GM19452 (cell line): ENCODE data around the gene B3GAT1.

Experiments used
- ATAC-seq: cut with Tn5 transposase; IDR thresholded peaks from one replicate; pipeline ENCODE4 v1.9.1; 2021; ENCODE audit not compliant: unreplicated experiment

The B3GAT1 gene

DNA sequence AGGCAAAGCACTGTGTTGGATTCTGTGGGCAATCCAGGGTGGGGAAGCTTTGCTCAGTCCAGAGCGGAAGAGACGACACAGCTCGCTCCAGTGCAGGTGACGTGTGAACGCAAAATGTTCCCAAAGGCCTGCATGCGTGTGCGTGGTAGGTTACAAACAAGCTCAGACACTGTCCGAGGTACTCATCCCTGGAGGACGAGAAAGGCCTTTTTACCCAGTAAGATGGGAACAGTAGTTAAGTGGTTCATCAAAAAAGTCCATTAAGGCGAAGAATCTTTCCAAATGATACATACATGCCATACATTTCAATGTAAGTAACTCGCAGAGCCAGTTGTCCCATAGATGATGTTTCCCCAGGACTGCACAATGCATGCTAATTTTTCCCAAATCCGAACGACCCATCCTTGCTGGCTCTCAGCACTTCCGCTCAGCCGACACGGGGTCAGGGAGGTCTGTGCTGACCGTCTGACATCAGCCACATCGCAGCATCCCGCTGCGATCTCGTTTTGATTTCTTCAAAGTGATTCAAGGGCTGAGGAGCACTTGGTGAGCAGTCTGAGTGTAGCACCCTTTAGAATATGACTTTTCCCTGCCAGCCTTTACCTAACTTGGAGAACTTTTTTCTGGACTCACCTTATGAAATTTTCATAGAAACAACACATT, 19.0 kb downstream of the B3GAT1 start:
- ATAC-seq = no peak

DNA sequence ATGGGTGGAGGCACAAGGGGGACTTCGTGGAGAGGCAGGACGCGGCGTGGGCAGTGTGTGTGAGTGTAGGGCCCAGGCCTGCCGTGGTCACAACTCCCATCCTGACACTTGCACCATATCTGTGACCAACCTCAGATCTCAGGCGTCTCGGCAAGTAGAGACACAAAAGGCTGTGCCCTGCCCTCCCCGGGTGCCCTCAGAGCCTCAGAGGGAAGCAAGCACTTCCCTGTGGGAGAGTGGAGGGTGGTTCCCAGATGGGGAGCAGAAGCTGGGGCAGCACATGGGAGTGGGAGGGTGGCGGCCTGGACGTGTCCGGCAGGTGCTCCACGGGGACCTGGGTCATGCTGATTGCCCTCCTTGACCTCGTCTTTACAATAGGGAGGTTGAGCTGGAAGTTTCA, 20.4 kb downstream of the B3GAT1 start:
- ATAC-seq = no peak

DNA sequence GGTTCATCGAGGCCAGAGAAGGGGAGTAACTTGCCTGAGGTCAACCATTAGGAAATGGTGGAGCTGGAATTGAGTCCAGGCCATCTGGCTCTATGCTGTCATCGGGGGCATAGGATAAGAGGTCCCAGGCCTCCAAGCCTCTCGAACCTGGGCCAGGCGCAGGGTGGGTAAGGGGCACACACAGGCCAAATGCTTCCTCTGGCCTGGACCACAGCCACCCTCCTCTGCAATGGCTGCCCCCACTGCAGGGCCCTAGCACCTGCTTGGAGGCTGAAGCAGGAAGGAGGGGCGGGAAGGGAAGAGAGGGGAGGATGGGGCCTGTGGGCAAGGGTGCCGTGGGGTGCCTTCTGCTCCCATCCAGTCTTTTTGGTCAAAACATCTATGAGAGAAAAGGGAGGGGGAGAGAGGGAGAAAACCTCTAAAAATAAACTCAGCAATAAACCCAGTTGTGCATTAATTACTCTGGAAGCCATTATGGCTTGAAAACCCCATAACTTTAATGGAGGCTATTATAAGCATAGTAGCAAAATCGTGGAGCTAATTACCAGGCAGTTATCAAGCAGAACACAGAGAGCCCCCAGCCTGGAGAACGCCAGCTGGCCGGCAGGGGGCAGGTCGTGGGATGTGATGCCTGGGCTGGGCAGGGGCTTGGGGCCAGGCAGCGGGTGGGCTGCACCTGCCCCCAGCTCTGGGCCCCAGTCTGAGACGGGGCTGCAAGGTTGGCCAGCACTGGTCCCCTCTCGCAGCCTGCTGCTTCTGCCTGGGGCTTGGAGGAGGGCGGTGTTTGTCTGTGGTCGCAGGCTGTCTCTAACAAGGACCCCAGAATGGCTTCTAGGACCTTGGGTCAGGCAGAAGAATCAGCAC, 21.1 kb downstream of the B3GAT1 start:
- ATAC-seq = no peak

DNA sequence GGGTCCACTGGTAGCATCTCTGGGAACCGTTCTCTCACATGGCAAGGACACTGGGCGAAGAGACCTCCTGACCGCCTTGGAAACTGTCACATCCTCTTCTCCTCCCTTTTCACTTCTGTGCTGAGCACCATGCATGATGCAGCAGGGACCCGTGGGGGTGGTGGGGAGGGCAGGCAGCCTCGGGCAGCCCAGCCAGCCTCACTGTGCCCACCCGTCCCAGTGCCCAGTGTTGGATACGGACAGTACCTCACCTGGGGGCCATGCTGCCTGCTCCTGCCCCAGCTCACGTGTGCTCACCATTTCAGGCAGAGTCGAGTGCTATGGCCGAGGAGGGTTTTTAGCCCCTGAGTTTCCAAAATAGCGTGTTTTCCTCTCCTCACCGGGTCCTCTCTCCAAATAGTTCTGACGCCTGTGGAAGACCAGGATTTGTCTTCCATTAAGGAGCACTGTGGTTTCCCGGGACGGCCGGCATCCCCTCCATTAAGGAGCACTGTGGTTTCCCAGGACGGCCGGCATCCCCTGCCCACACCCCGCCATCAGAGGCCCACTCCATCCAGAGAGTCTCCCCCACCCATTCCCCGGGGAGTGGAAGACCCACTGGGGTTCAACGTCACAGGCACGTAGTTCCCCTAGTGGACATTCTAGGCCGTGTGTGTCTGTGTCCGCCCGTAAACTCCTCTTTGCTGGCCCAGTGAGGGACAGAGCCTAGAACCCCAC, 22.4 kb downstream of the B3GAT1 start:
- ATAC-seq = no peak

DNA sequence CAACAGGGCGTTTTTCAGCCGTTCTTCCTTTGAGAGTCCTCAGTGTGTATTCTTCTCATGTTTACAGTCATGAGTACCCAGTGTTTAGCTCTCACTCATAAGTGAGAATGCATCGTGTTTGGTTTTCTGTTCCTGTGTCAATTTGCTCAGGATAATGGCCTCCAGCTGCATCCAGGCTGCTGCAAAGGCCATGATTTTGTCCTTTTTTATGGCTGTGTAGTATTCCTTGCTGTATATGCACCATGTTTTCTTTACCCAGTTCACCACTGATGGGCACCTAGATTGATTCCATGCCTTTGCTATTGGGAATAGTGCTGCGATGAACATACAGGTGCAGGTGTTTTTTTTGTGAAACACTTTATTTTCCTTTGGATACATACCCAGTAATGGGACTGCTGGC, 23.5 kb downstream of the B3GAT1 start:
- ATAC-seq = no peak

DNA sequence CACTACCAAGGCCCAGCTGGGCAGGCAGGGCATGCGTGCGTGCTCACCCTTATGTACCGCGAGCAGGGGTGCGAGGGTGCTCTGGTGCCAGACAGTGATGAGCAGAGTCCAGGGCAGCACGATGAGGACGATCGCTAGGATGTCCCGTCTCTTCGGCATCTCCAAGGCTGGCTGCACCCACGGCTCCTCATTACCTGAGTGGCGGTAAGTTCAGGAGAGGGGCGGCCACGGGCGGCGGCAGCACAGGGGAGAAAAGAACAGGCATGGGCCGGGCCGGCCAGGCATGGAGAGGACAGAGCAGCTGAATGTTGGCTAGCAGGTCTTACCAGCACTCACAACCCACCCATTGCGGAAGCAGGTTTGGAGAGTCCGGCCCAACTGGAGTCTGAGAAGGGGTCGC, 24.5 kb downstream of the B3GAT1 start:
- no peak for ATAC-seq

DNA sequence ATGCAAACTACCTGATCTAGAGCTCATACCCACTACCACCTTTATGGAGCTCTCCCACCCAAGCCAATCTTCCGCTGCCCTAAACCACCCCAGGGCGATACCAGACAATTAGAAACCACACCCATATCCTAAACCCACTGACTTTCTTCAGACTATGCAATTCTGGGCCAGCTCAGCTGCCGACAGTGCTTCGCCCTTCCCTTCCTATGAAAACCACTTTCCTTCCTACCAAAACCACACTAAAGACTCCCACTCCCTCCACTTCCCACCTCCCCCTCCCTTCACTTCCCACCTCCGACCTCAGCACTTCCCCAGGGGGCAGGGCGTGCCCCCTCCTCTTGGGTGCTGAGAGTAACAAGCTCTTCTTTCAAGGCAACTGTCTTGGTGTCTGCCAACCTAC, 25.1 kb downstream of the B3GAT1 start:
- ATAC-seq = no peak

DNA sequence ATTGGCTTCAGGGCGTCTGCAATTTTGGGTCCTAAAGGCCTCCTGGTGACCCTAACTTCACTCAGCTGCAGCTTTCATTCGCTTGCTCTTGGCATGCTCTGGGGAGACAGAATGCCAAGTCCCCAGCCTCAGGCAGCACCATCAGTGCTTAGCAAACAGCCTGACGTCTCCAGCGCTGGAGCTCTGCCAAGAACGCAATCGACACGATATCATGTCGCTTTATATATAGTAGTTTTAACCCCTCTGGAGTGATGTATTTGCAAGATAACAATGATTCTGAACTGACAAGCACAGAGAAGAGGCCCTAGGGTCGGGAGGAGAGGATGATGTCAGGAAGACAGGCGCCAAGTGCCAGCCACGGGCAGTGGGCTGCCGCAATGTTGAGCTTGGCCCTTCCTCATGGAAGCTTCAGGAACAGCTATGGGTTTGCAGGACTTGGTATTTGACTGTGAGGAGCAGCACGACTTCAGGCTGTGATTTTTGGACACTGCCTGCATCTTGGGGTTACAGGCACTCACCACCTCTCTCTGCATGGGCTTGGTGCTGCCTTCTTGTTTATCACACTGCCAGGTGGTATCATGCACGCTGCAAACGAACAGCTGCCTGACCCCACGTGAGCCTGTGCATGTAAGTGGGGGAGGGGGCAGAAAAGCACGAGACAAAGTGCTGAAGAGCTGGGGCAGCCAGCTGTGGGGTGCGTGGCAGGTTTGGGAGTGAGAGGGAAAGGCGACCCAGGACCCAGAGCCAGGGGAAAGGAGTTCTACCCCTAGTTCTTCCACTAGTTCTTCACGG, 26.1 kb downstream of the B3GAT1 start:
- ATAC-seq = no peak

DNA sequence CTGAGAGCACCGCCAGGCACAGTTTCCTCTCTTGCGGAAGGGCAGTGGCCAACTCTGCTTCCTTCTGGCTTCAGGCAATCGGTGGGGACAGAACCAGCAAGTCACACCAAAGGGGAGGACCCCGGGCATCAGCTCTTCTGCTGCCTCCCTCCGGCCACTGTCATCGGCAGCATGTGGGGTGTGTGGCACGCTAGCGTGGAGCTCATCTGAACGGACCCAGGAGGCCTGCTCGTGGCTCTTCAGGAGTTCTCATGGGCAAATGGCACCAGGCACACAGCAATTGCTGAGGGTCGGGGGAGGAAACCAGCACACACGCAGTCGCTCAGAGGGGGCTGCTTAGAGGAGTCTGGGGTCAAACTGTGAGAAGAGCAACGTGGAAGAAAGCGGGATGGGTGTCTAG, 26.9 kb downstream of the B3GAT1 start:
- ATAC-seq = no peak

DNA sequence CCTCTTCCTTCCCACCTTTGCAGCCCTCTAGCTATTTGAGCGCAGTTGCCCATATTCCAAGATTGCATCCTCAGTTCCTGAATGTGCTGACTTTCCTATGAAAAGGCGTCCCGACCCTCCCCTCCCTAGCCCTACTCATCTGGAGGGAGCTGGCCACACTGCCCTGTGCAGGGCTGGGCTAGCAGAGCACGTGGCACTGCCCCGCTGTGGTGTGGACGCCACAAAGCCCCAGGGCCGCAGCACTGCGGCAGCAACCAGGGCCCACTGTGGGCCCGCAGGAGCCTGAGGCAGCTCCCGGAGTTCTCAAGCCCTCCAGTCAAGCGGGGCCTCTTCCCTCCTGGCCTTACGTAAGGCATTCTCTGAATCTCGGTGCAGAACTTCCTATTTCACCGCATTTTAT, 27.6 kb downstream of the B3GAT1 start:
- ATAC-seq = no peak

DNA sequence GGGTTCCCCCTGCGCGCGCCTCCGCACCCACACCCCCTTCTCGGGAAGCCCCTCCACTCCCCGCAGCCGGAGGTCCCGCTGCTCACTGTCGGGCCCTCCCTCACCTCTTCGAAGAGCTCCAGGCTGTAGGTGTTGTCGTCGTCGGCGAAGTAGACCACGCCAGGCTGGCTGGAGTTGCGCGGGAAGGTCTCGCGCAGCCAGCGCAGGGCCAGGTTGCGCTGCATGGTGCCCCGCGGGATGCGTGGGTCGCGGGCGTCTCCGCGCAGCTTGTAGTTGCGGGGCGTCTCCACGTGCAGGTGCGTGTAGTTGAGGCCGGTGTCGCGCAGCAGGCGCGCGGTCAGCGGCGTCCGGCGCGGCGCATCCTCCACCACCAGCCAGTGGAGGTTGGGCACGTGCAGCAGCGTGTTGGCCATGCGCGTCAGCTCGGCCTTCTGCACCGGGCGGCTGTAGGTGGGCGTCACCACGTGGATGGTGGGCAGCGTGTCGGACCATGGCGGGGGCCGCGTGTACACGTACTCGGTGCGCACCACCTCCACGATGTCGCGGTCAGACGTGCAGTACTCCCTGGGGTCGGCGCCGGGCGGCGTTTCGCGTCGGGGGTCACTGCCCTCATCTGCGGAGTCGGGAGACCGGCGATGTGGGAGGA, 28.3 kb downstream of the B3GAT1 start:
- ATAC-seq = no peak

DNA sequence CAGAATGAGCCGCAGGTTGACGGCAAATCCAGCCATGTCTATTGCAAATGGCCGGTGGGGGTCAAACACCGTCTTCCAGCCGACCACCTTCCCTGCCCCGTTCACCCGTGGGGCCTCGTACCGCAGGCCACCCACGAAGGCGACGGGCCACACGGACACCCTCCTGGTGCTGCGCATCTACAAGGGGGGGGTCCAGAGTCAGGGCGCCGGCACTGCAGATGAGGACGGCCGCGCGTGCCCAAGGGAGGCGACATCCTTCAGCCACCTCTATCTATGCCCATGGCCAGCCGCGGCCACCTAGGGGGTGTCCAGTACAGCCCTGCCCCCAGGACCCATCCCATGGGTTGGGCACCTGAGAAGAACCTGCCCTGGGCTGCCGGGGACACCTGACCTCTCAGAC, 29.2 kb downstream of the B3GAT1 start:
- no peak for ATAC-seq

DNA sequence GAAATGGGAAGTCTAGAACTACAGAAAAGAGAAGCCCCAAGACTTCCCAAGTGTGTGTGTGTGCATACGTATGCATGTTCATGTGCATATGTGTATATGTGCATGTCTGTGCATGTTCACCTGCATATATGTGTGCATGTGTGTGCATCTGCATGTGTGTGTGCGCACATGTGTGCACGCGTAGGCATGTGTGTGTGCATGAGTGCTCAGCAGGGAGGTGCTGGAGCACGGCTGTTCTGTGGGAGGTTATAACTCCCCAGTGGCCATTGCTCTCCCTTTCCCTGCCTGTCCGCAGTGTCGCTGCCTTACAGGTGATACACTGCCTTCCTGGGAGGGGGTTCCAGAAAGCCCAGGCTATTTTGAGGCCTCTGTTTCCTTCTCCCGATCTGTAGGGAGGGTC, 29.8 kb downstream of the B3GAT1 start:
- no peak for ATAC-seq

DNA sequence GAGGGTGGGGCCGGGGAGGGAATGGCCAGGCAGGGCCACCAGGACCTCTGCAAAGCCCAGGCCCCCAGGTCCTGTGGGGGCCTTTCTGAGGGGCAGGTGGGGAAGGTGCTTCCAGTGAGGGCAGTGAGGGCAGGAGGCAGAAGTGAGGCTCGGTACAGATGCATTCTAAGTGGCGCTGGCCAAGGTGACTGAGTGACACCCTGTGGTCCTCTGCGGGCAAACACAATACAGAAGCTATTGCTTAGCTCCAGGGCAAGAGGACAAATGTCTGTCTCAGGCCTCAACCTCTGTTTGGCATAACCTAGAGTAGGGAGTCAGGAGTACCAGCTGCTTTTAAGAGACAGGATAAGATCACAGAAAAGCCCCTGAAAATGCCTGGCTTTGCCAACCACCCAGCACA, 31.3 kb downstream of the B3GAT1 start:
- ATAC-seq = no peak

DNA sequence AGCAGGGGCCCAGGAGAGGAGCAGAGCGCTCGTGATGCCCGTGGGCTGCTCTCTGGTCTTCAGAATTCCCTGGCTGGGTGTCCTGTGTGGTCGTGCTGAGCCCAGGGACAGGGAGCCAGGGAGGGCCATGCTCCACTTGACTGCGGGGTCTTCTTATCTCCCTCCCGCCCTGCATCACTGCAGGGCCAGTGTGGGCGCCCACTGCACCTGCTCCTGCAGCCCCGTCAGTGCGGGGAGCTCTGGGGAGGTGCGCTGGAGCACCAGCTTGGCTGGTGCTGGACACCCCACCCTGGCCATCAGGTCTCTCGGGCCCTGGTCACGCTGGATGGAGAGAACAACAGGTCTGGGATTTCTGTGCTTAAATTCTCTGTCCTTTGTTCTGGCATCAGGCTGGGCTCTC, 31.8 kb downstream of the B3GAT1 start:
- no peak for ATAC-seq

DNA sequence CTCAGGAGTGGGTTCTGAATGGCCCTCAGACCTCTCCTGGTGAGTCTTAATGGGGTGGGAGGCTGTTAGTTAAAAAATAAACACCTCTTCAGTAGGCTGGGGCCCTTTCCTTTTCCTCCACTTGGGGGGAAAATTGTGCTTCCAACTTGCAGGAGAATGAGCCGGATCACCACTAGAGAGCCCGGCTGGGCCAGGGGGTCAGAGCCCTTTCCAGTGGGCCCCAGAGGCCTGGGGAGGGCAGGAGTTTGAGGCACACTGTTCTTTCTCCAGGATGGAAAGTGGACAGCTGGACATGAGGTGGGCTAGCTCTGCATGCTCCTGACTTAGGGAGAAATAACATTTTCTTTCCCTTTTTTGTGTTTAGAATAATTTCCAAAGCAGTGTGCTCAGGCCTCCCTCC, 32.8 kb downstream of the B3GAT1 start:
- no peak for ATAC-seq

DNA sequence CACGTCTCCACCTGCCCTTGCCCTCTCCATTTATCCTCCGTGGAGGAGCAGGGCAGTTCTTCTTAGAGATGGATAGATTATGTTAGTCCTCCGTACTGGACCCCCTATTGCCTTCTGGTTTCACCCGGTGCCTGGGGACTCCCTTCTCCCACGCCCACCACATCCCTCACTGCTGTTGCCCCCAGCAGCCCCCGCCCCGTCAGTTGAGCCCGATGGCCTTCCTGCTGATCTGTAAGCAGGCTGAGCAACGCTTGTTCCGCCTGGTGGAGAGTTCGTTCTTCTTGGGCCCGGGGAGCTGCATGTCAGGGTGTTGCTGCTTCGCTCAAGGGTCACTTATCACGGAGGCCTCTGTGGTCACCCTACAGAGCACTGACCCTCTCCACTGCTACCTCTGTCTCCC, 34.2 kb downstream of the B3GAT1 start:
- ATAC-seq = no peak

DNA sequence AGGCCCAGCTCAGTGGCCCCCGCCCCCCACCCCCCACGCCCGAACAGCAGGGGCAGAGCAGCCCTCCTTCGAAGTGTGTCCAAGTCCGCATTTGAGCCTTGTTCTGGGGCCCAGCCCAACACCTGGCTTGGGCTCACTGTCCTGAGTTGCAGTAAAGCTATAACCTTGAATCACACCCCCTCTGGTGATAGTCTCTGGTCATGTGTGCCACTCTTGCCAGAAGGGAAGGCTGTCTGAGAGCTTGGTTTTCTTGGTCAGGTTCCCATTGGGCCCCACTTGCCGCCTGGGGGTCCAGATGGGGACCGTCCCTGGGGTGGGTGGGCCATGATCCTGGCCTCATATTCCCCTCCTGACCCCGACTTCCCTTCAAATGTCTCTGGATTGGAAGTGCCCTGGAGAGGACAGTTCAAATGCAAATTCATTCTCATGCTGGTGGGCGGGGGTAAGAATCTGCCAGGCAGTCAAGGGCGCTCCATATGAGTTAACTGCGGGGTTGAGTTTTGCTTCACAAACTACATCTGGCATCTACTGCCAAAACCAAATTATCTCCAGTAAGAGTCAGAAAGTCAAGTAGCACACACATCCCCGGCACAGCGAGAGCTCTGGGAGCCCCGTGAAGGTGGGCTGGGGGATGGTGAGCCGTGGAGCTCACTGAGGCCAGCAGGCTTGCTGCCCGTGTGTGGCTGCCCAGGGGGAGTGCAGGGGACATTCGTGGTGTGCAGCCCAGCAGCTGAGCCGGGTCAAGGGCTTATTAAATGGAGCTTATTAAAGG, 35.7 kb downstream of the B3GAT1 start:
- no peak for ATAC-seq

DNA sequence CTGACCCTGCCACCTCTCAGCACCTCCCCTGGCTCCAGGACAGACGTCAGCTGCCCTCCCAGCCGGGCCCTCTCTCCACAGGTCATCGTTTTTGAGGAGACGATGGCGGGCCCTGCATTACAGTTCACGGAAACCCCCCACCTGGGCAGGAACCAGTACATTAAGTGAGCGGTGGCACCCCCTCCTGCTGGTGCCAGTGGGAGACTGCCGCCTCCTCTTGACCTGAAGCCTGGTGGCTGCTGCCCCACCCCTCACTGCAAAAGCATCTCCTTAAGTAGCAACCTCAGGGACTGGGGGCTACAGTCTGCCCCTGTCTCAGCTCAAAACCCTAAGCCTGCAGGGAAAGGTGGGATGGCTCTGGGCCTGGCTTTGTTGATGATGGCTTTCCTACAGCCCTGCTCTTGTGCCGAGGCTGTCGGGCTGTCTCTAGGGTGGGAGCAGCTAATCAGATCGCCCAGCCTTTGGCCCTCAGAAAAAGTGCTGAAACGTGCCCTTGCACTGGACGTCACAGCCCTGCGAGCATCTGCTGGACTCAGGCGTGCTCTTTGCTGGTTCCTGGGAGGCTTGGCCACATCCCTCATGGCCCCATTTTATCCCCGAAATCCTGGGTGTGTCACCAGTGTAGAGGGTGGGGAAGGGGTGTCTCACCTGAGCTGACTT, 37.0 kb downstream of the B3GAT1 start:
- ATAC-seq = no peak
